ENCODE measurements around the gene RBFOX2. TPM values are rescaled to one million over a fixed set of nuclear protein-coding genes. Genes with fewer than 3 reads are reported as not detected.
"Not testable (repeated sequence)": the region's sequence is repeated elsewhere in the genome, so short reads cannot be mapped to it uniquely, and the experiment has no call there.

RBFOX2 gene
- total RNA-seq, 1 donor from 2014 or later, result 74.4 TPM

GRCh38 chr22:36048911-36049677 lies 20.5 kb upstream of the RBFOX2 start:
- intact Hi-C loops (cut with DNase I), result no loop called here
- ATAC-seq (ENCODE audit: poor library complexity) (no peak), DNase-seq (no peak)

DNA sequence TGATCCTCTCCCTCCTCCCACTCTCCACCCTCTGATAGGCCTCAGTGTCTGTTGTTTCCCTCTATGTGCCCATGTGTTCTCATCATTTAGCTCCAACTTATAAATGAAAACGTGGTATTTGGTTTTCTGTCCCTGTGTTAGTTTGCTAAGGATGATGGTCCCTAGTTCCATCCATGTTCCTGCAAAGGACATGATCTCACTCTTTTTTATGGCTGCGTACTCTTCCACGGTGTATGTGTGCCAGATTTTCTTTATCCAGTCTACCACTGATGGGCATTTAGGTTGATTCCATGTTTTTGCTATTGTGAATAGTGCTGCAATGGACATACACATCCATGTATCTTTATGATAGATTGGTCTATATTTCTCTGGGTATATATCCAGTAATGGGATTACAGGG lies 15.9 kb upstream of the RBFOX2 start:
- ATAC-seq (ENCODE audit: poor library complexity); DNase-seq; intact Hi-C loops (cut with DNase I): not testable (repeated sequence)

- ATAC-seq (ENCODE audit: poor library complexity) (no peak), DNase-seq (no peak)
- intact Hi-C loops (cut with DNase I), result no loop called here
Observed at GRCh38 chr22:36042240-36042639, 13.6 kb upstream of the RBFOX2 start.

DNA sequence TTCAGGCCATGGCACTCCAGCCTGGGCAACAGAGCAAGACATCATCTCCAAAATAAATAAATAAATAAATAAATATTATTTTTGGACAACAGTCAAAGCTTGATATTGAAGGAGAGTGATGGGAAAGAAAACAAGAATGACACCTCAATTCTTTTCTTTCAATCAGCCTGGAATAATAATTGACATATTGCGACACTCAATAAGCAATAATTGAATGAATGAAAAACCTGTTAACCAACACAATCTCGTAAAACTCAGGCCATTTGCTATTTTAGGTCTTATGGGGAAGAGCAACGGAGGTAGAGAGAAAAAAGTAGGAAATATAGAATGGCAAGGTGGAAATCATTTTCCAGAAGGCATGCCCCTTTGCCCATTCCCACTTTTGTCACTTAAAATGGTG lies 10.5 kb upstream of the RBFOX2 start:
- ATAC-seq (ENCODE audit: poor library complexity) (no peak), DNase-seq (no peak)
- intact Hi-C loops (cut with DNase I), result loop anchor here (10.0 kb wide), 1 partner anchor 104 kb away; no protein-coding TSS in a partner anchor

GRCh38 chr22:36037102-36037758 lies 8.6 kb upstream of the RBFOX2 start:
- intact Hi-C loops (cut with DNase I), result loop anchor here (10.0 kb wide), 1 partner anchor 102 kb away; no protein-coding TSS in a partner anchor
- no peak for ATAC-seq (ENCODE audit: poor library complexity)
- DNase-seq, result no peak

DNA sequence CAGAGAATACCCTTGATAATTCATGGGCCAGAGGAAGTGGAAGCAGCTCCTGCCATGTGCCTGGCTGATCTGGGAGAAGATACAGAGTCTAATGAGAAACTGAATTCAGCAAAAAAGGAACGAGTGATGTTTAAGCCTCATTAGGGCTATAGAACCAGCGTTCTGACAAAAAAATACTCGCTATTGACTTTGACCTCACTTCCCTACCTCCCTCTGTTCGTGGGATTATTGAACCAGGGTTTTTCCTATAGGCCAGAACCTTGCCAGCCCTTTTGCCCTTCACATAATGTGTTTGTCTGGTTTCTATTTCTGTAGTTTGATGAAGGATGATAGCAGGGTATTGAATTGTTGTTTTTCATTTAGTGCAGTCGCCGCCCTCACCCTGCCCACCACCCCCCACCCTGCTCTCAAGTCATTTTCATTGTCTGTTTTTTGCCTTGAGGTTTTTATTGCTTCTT lies 7.6 kb upstream of the RBFOX2 start:
- intact Hi-C loops (cut with DNase I), result loop anchor here (10.0 kb wide), 1 partner anchor 101 kb away; no protein-coding TSS in a partner anchor
- DNase-seq (no peak), ATAC-seq (ENCODE audit: poor library complexity) (no peak)

- ATAC-seq (ENCODE audit: poor library complexity) (no peak), DNase-seq (no peak)
- intact Hi-C loops (cut with DNase I), result loop anchor here (10.0 kb wide), 1 partner anchor 98 kb away; no protein-coding TSS in a partner anchor
Observed at GRCh38 chr22:36032611-36033010, 4.0 kb upstream of the RBFOX2 start.

DNA sequence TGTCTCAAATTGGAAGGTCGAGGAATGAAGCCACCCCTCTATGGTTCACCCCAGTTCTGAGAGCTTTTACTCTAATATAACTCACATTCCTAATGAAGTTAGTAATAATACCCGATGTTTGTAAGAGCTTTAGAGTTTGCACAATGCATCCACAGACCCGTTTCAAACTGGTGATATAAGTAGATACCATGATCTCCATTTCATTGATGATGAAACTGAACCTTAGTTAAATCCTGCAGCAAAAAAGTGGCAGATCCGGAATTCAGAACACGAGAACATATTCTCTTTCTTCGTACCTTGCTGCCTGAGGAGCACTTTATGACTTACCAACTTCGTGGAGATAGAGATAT lies 757 bp upstream of the RBFOX2 start:
- no peak for DNase-seq
- ATAC-seq (ENCODE audit: poor library complexity), result no peak
- intact Hi-C loops (cut with DNase I), result no loop called here

DNA sequence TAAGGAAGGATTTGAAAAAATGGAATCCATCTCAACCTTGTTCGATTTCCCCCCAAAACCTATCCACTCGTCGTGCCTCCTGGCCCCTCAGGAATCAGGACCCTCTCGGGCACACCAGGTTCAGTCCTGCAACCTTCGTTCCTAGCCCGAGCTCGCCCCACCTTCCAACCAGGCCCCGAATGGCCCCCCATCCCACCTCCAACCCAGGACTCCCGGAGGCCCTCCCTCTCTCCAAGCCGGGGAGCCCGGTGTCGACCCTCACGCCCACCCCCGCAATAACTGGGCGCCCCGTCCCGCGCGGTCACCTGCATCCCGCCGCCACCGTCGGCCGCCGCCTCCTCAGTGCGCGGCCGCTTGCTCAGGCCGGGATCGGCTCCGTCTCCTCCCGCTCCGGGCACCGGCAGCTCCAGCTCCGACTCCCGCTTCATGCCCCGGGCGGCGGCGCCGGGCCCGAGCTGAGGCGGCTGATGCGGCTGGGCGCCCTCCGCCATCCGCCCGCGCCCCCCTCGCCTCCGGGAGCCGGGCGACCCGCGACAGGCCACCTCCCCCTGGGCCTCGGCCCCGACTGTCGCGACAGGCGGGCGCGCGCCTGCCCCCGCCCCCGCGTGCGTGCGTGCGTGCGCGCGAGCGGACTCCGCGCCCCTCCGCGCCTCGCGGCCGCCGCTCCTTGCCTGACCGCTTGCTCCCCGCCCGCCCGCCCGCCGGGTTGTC lies 534 bp downstream of the RBFOX2 start:
- intact Hi-C loops (cut with DNase I), result no loop called here
- DNase-seq, result peak; percentile 56

DNA sequence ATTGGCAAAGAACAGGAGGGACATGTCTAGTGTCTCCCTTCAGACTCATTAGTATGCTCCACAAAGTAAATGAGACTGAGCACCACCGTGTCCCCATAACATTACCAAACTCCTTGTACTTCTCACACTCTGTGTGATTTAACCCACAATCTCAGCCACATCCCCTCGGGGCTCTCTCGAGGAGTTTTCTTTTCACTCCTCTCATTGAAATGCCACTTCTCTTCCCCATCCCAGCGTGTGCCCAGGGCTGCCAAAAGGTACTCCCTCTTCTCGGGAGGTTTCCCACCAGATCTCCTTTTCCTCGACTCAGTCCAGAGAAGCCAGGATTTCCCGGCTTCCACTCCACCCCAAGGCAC lies 1.1 kb downstream of the RBFOX2 start:
- ATAC-seq (ENCODE audit: poor library complexity) (no peak), DNase-seq (no peak)
- intact Hi-C loops (cut with DNase I), result no loop called here

More for the DNA sequence above, 534 bp downstream of the RBFOX2 start:
- ATAC-seq (ENCODE audit: poor library complexity), result peak; percentile 34

- intact Hi-C loops (cut with DNase I), result no loop called here
- ATAC-seq (ENCODE audit: poor library complexity) (no peak), DNase-seq (no peak)
Observed at GRCh38 chr22:36026741-36027140, 1.9 kb downstream of the RBFOX2 start.

- DNase-seq (no peak), ATAC-seq (ENCODE audit: poor library complexity) (no peak)
- intact Hi-C loops (cut with DNase I), result no loop called here
Observed at GRCh38 chr22:36022697-36023096, 5.9 kb downstream of the RBFOX2 start.

DNA sequence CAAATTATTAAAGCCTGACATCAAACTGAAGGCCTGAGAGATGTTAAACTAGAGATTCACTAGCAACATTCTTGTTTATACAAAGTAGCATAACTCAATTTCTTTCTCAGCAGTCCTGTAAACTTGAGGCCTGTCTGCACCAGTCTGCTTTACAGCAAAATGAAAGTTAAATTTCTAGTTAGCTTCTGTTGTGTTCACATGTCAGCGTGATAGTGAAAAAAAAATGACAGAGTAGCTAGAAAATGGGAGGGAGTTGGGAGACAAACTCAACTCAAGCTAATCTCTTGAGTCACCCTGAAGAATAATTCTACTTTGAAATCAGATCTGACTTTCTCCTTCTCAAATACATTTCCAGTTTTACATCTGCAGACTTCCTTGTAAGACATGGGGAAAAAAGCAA lies 6.5 kb downstream of the RBFOX2 start:
- DNase-seq (no peak), ATAC-seq (ENCODE audit: poor library complexity) (no peak)
- intact Hi-C loops (cut with DNase I), result no loop called here

GRCh38 chr22:36021606-36022153 lies 6.9 kb downstream of the RBFOX2 start:
- intact Hi-C loops (cut with DNase I), result no loop called here

GRCh38 chr22:36020865-36021264 lies 7.8 kb downstream of the RBFOX2 start:
- ATAC-seq (ENCODE audit: poor library complexity); intact Hi-C loops (cut with DNase I); DNase-seq: not testable (repeated sequence)

More at GRCh38 chr22:36021606-36022153, 6.9 kb downstream of the RBFOX2 start:
- no peak for DNase-seq
- ATAC-seq (ENCODE audit: poor library complexity), result no peak

- DNase-seq (no peak), ATAC-seq (ENCODE audit: poor library complexity) (no peak)
- intact Hi-C loops (cut with DNase I), result no loop called here
Observed at GRCh38 chr22:36017651-36018091, 11.0 kb downstream of the RBFOX2 start.

DNA sequence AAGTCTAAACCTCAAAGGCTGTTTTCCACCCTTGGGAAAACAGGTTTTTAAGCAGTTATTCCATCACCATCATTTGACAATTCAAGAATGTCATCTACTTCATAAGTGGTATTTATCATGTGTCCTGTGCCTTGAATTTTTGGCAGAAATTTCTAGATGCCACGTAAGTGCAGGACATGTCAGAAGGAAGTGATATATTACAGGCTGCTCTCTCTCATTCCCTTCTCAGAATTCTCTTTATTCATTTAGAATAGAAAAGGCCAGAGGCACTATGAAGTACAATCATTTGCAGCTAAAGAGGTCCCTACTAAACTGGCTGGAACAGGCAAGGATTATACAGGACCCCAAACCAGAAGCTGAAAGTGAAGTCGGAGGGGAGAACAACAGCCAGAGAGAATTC lies 11.9 kb downstream of the RBFOX2 start:
- ATAC-seq (ENCODE audit: poor library complexity), result no peak
- no peak for DNase-seq
- intact Hi-C loops (cut with DNase I), result no loop called here

DNA sequence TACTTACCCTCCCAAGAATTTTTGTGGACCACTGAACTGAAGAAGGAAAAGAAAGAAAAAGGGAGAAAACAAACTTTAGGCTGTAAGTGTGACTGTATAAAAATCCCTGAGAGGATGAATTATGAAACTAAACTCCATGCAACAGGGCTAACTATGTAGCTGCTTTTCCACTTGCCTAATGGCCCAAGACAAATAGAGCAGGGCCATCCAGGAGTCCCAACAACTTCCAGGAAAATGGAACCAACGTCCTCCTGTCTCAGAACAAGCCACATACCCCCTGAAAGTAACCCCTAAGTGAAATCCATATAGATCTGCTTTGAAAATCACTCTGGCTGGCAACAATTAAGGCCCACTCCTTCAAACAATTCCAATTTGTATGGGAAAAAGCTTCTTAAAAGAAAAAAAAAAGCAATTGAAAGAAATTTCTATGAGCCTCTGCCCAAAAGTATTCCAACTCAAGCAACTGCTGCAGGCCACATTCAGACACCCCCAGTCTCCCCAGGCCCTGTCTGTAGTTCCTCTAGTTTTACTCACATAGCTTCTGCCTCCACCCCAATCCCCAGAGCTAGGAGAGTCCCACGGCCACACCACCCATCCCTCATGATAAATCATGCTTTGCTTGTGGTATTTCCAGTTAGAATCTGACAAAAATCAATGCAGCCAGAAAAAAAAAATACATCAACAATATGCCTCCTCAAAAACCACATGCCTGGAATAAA lies 12.7 kb downstream of the RBFOX2 start:
- intact Hi-C loops (cut with DNase I), result no loop called here
- ATAC-seq (ENCODE audit: poor library complexity) (peak; percentile 50), DNase-seq (no peak)
